SK-N-MC (cell line): ENCODE results near the gene LBX2.
A peak's percentile ranks its signal among the peaks of the same experiment; 100 is the strongest.

Experiments
- DNase-seq: peaks from one replicate; pipeline ENCODE4 v3.0.0-alpha.2; 2011; ENCODE audit warnings: low read depth, low spot score
- H3K27ac ChIP-seq: fragments of 200-600 bp; sonication (generic); 2 replicates; pipeline ENCODE4 v1.5.1; 2016; ENCODE audit warnings: mixed run types
- H3K36me3 ChIP-seq: fragments of 200-600 bp; sonication (generic); 2 replicates; pipeline ENCODE4 v1.6.1; 2017; ENCODE audit warnings: antibody characterized with exemption, low read length, mixed read lengths; ENCODE audit not compliant: insufficient read depth
- H3K4me3 ChIP-seq: fragments of 200-600 bp; sonication (generic); 2 replicates; pipeline ENCODE4 v1.5.1; 2016
- H3K9ac ChIP-seq: fragments of 200-600 bp; sonication (generic); 2 replicates; pipeline ENCODE4 v1.8.0; 2017; ENCODE audit warnings: mixed run types, mixed read lengths; ENCODE audit not compliant: insufficient read length
- H3K9me3 ChIP-seq: fragments of 200-600 bp; sonication (generic); 2 replicates; pipeline ENCODE4 v1.6.1; 2017; ENCODE audit warnings: low read depth, mild to moderate bottlenecking, antibody characterized with exemption, low read length, moderate library complexity, mixed read lengths
- EZH2 ChIP-seq: fragments of 200-600 bp; sonication (generic); IDR thresholded peaks from one replicate; pipeline ENCODE4 v1.6.1; 2017; ENCODE audit warnings: antibody characterized with exemption
- FOXP2 ChIP-seq: optimal IDR thresholded peaks from 2 replicates; pipeline ENCODE3; 2011; ENCODE audit warnings: mild to moderate bottlenecking, moderate library complexity; ENCODE audit not compliant: insufficient read depth; ENCODE audit errors: extremely low read length, control extremely low read depth
- POLR2AphosphoS5 ChIP-seq: IDR thresholded peaks from 2 replicates; pipeline ENCODE4 v1.6.1; 2012; ENCODE audit warnings: mild to moderate bottlenecking, low read depth, low read length, borderline replicate concordance

LBX2 gene

DNA sequence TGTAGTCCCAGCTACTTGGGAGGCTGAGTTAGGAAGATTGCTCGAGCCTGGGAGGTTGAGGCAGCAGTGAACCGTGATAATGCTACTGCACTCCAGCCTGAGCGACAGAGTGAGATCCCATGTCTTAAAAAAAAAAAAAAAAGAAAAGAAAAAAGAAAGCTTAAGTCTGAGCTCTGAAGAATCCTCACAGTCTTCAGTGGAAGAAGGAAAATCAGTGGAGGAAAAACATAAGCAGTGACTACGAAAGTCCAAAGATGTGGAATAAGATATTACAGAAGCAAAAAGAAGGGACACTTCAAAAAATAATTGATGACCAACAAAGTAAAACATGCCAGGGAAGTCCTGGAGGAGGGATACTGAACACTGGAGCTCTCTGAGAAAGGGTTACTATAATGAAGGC is 10.9 kb upstream of the LBX2 start:
- Histone ChIP-seq H3K27ac (peak overlapping the region; percentile 56; the same call in 1 of the 2 replicates), H3K9me3 (no peaks in the 10 kb centered on the region), H3K36me3 (peaks cover 13% of the 10 kb centered on the region), H3K4me3 (no peak overlapping the region), H3K9ac (no peak overlapping the region)
- TF ChIP-seq POLR2AphosphoS5: no peak
- no peak for TF ChIP-seq EZH2
- TF ChIP-seq FOXP2: no peak
- no peak for DNase-seq

DNA sequence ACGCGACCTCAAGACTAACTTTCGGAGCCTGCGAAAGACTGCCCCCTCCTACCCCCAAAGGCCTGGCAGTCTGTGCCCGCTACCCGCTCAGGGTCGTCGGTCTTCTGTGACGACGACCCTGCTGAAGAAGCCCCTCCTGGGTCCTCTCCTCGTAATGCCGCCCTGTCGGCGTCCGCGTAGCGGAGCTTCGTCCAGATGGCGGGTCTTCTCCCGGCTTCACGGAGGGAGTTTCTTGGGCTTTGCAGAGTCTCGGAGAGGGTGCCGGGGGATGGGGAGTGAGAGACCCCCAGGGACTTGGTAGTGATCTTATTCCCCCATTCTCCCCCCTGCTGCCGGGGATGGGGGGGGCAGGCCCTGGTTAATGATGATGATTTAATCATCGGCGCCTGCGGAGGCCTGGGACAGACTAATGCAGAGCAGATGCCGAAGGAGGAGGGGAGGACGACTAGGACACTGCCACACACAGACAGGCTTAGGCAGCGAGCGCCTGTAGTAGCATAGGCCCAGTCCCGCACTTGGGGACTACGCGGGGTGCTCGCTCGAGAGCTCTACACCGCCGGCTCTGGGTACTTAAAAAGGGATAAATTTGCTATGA is 8.6 kb upstream of the LBX2 start:
- no peak for DNase-seq
- Histone ChIP-seq H3K36me3 (peaks cover 17% of the 10 kb centered on the region), H3K4me3 (peak overlapping the region; percentile 97), H3K27ac (peak overlapping the region; percentile 99), H3K9ac (peak overlapping the region; percentile 99), H3K9me3 (no peaks in the 10 kb centered on the region)
- TF ChIP-seq EZH2 (no peak), POLR2AphosphoS5 (no peak), FOXP2 (no peak)

DNA sequence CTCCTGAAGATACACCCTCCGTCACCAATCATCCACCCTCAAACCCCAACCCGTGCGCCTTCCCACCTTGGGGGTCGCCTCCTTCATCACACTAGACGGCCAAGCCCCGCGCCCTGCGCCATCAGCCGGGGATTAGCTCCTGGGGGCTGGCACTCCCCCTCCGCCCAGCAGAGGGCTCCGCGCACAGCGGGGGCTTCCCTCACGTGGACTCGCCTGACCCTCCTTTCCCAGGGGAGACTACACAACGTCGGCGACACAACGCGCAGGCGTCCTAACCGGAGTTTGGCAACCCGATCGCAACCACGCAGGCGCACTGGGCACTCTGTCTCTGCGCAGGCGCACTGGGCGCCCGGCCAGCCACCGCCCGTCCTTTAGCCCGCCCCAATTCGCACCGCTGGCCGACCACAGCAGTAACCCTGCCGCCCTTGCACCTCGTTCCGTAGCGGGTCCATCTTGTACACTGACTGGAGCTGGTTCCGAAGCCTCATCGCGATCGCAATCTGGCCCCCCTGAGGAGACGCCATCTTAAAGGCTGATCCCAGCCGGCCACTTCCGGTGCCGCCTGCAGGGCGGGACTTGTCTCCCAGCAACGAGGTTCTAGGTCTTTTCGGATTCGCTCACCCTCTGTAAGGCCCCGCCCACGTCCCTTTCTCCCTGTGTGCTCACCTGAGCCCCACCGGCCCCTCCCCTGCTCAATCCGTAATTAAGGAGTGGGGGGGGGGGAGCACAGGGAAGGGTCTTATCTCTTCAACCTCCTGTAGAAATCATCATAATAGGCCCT is 7.9 kb upstream of the LBX2 start, which contains the start of gene PCGF1:
Gene PCGF1 (minus strand): TSS at position 551 of the 781 bp plus-strand sequence. CDS start 27 bp downstream, at position 524.
- DNase-seq: peak; percentile 92
- Histone ChIP-seq H3K27ac (peak within 1 kb of the TSS; percentile 99), H3K9ac (peak within 1 kb of the TSS; percentile 99), H3K36me3 (peaks cover 17% of the 10 kb centered on the region), H3K4me3 (peak within 1 kb of the TSS; percentile 97), H3K9me3 (no peaks in the 10 kb centered on the region)
- TF ChIP-seq EZH2 (no peak), POLR2AphosphoS5 (peak; percentile 76), FOXP2 (peak; percentile 95)

DNA sequence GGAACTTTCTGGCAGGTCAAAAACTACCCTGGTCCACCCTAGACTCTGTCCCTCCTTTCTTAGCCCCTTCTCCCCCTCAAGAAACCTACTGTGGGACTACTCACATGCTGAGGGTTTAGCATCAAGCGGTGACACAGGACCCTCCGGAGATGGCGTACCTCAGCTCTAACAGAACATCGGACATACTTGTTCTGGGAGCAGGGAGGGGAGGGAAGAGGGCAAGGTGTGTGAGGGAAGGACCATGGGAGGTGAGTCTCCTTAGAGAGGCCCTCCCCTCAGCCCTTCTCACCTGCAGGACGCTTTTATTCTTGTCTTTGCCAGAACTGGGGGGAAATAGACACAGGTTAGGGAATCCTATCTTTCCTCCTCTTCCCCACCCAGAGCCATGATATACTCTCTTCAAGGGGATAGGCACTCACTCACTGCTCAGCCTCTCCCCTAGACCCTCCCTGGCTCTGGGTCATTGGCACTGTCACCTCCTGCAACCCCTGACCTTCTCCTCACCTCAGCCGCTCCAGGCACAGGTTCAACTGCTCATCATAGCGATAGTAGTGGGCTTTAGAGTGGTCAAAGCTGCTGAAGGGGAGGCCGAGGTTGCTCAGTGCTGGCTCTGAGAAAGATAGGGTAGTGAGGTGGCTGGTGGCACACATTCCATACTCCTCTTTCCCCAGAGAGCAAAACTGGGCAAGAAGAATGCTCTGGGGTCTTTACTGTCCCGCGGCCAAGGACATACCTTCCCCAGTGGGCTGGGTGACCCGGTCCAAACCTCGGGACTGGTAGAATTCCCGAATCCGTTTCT is 6.2 kb upstream of the LBX2 start:
- H3K9ac ChIP-seq: no peak overlapping the region
- H3K4me3 ChIP-seq: no peak overlapping the region; the same call in 1 of the 2 replicates
- no peaks in the 10 kb centered on the region for H3K9me3 ChIP-seq
- peaks cover 17% of the 10 kb centered on the region for H3K36me3 ChIP-seq
- TF ChIP-seq EZH2: no peak
- no peak for TF ChIP-seq FOXP2
- TF ChIP-seq POLR2AphosphoS5: no peak
- no peak overlapping the region for H3K27ac ChIP-seq
- DNase-seq: no peak

DNA sequence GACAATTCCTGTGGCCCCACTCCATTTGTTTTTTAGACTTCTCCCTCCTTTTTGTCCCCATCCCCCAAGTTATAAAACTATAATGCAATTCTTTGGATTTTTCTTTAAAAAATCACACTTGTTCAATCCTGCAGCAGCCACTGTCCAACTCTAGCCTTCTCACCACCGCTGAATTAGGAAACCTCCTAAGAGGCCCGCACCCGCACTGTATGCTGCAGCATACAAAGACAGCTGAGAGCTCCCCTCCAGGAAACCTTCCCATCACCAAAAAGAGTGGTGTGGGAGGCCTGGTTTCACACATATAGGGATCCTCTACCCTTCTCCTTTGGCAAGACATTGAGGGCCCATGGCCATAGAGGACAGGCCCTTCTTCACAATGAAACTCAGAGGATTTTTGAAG is 5.2 kb upstream of the LBX2 start:
- H3K9me3 ChIP-seq: no peaks in the 10 kb centered on the region
- H3K27ac ChIP-seq: no peak overlapping the region
- TF ChIP-seq POLR2AphosphoS5 (no peak), EZH2 (no peak), FOXP2 (no peak)
- peaks cover 17% of the 10 kb centered on the region for H3K36me3 ChIP-seq
- no peak overlapping the region for H3K9ac ChIP-seq
- H3K4me3 ChIP-seq: no peak overlapping the region
- DNase-seq: no peak

DNA sequence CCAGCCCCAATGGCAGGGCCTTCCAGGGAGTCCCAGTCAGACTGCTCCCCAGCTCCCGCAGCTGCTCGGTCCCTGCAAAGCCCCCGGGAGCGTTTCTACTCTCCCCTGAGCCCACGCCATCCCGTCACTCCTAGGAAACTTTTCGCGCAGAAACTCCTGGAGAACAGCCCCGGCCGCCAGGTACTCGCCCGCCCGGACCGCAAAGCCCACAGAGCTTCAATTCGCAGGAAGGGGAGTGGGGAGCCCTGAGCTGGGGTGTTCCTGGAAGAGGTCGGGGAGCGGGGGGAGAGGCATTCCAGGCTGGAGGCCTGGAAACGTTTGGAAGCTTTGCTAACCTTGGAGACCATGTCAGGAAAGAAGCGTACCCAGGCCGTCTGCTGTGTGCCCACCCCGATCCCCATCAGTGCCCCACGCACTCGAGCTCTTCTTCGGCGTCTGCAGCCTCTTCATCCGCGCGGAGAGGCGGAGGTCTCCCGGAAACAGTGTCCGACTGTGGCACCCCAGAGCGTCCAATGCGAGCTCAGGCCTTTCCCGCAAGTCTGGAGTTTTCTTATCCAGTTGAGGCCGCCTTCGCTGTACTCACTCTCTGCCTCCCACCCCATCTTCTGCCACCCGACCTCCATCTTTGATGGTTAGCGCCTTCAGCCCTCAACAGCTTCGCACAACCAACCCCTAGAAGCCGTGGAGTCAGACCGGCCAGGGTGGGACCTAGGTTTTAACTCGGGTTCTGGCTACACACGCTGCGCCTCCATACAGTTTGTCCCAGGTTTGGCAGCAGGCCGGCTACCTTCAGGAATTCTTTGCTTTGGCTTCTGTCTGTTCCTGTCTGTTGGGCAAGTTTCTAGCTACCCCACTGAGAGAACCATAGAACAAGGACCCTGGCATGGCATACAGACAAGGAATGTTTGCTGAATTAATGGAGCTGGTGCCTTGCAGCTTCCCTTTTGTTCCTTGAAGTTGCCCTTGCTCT is 4.4 kb upstream of the LBX2 start:
- Histone ChIP-seq H3K4me3 (no peak overlapping the region), H3K9me3 (no peaks in the 10 kb centered on the region), H3K9ac (no peak overlapping the region), H3K36me3 (peaks cover 17% of the 10 kb centered on the region), H3K27ac (no peak overlapping the region)
- no peak for DNase-seq
- TF ChIP-seq EZH2 (no peak), FOXP2 (no peak), POLR2AphosphoS5 (no peak)

DNA sequence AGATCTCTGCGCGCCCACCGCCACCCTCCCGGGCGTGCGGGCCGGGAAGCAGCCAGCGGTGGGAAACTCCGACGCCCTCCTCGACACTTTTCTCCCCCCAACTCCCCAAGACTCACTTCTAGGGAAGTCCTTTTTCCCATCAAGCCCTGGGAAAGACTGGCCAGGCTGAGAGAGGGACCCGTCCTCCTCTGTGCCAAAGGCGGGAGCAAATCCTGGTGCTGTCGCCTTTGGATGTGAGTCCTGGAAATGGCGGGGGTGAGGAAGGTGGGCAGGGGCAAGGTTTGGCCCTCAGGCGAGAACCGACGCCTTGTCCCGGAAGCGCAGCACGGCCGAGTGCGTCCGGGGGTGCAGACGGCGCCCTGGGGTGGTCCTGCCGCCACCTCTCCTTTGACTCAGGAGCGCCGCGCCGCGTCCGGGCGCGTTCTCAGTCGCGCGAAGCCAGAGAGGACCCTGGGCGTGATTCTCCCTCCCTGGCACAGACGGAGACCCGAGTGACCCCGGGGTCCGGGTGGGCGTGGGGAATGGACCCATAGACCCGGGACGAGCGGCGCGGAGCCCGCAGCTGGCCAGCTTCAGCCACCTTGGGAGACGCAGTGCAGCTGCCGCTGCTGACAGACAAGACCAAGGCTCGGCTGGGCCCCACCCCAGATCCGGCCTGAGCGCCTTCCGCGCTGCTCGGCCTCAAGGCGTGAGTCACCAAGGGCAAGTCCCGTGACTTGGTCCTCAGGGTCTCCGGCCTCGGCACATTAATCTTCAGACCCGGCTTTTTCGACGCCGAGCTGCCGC is 3.5 kb upstream of the LBX2 start:
- Histone ChIP-seq H3K9ac (no peak overlapping the region), H3K4me3 (no peak overlapping the region)
- no peak for DNase-seq

More for the DNA sequence above, 3.5 kb upstream of the LBX2 start:
- no peak overlapping the region for H3K27ac ChIP-seq
- TF ChIP-seq FOXP2: no peak
- TF ChIP-seq EZH2: no peak
- TF ChIP-seq POLR2AphosphoS5: no peak
- H3K9me3 ChIP-seq: no peaks in the 10 kb centered on the region
- H3K36me3 ChIP-seq: peaks cover 17% of the 10 kb centered on the region
